ENCODE data around the gene KCNH5.

The KCNH5 gene

GRCh38 chr14:62943202-62943601 is 102.1 kb downstream of the KCNH5 start:
- H3K27ac Mint-ChIP-seq, result no peak overlapping the region
- H3K9me3 Mint-ChIP-seq, result peaks cover 7% of the 10 kb centered on the region
- H3K4me3 Mint-ChIP-seq, result no peak overlapping the region
- DNase-seq (ENCODE audit: low spot score in 2 of 2), result no peak
- H3K4me1 Mint-ChIP-seq, result no peaks in the 10 kb centered on the region
- H3K36me3 Mint-ChIP-seq, result no peaks in the 10 kb centered on the region
- ATAC-seq, result no peak

GRCh38 chr14:62939970-62940369 is 105.3 kb downstream of the KCNH5 start:
- DNase-seq (ENCODE audit: low spot score in 2 of 2) (no peak), ATAC-seq (no peak)
- H3K36me3 Mint-ChIP-seq, result no peaks in the 10 kb centered on the region
- no peak overlapping the region for H3K4me3 Mint-ChIP-seq
- no peaks in the 10 kb centered on the region for H3K4me1 Mint-ChIP-seq
- peaks cover 10% of the 10 kb centered on the region for H3K9me3 Mint-ChIP-seq
- no peak overlapping the region for H3K27ac Mint-ChIP-seq

- Mint-ChIP-seq H3K4me3 (no peak overlapping the region), H3K27ac (no peak overlapping the region), H3K36me3 (no peaks in the 10 kb centered on the region), H3K4me1 (no peaks in the 10 kb centered on the region), H3K9me3 (peaks cover 10% of the 10 kb centered on the region)
- ATAC-seq (no peak), DNase-seq (ENCODE audit: low spot score in 2 of 2) (no peak)
Measured at GRCh38 chr14:62938778-62939177, 106.5 kb downstream of the KCNH5 start.

- Mint-ChIP-seq H3K4me1 (no peaks in the 10 kb centered on the region), H3K36me3 (no peaks in the 10 kb centered on the region), H3K9me3 (peaks cover 10% of the 10 kb centered on the region), H3K4me3 (no peak overlapping the region), H3K27ac (no peak overlapping the region)
- ATAC-seq, result no peak
- no peak for DNase-seq (ENCODE audit: low spot score in 2 of 2)
Measured at GRCh38 chr14:62934439-62934838, 110.8 kb downstream of the KCNH5 start.

- no peak for ATAC-seq
- H3K9me3 Mint-ChIP-seq, result peaks cover 3% of the 10 kb centered on the region
Measured at GRCh38 chr14:62921466-62921865, 123.8 kb downstream of the KCNH5 start.

GRCh38 chr14:62916551-62916950 is 128.7 kb downstream of the KCNH5 start:
- ATAC-seq (no peak), DNase-seq (ENCODE audit: low spot score in 2 of 2) (no peak)
- Mint-ChIP-seq H3K36me3 (no peaks in the 10 kb centered on the region), H3K4me1 (no peaks in the 10 kb centered on the region), H3K9me3 (peaks cover 3% of the 10 kb centered on the region), H3K4me3 (no peak overlapping the region), H3K27ac (no peak overlapping the region)

More at GRCh38 chr14:62921466-62921865, 123.8 kb downstream of the KCNH5 start:
- DNase-seq (ENCODE audit: low spot score in 2 of 2), result no peak
- no peak overlapping the region for H3K4me3 Mint-ChIP-seq
- H3K4me1 Mint-ChIP-seq, result no peaks in the 10 kb centered on the region
- H3K27ac Mint-ChIP-seq, result no peak overlapping the region
- H3K36me3 Mint-ChIP-seq, result no peaks in the 10 kb centered on the region

GRCh38 chr14:62914873-62915272 is 130.4 kb downstream of the KCNH5 start:
- peaks cover 3% of the 10 kb centered on the region for H3K9me3 Mint-ChIP-seq
- no peak for ATAC-seq
- H3K36me3 Mint-ChIP-seq, result no peaks in the 10 kb centered on the region
- H3K4me1 Mint-ChIP-seq, result no peaks in the 10 kb centered on the region
- H3K27ac Mint-ChIP-seq, result no peak overlapping the region
- DNase-seq (ENCODE audit: low spot score in 2 of 2), result no peak
- H3K4me3 Mint-ChIP-seq, result no peak overlapping the region

GRCh38 chr14:62914025-62914424 is 131.2 kb downstream of the KCNH5 start:
- Mint-ChIP-seq H3K4me3 (no peak overlapping the region), H3K27ac (no peak overlapping the region), H3K9me3 (peaks cover 5% of the 10 kb centered on the region), H3K36me3 (no peaks in the 10 kb centered on the region), H3K4me1 (no peaks in the 10 kb centered on the region)
- no peak for ATAC-seq
- DNase-seq (ENCODE audit: low spot score in 2 of 2), result no peak

- H3K9me3 Mint-ChIP-seq, result peaks cover 8% of the 10 kb centered on the region
- no peaks in the 10 kb centered on the region for H3K36me3 Mint-ChIP-seq
- no peaks in the 10 kb centered on the region for H3K4me1 Mint-ChIP-seq
- H3K27ac Mint-ChIP-seq, result no peak overlapping the region
- ATAC-seq, result no peak
- no peak for DNase-seq (ENCODE audit: low spot score in 2 of 2)
- H3K4me3 Mint-ChIP-seq, result no peak overlapping the region
Measured at GRCh38 chr14:62908506-62908905, 136.8 kb downstream of the KCNH5 start.

- H3K9me3 Mint-ChIP-seq, result peaks cover 9% of the 10 kb centered on the region
- DNase-seq (ENCODE audit: low spot score in 2 of 2) (no peak), ATAC-seq (no peak)
- no peaks in the 10 kb centered on the region for H3K36me3 Mint-ChIP-seq
- no peaks in the 10 kb centered on the region for H3K4me1 Mint-ChIP-seq
- H3K4me3 Mint-ChIP-seq, result no peak overlapping the region
- H3K27ac Mint-ChIP-seq, result no peak overlapping the region
Measured at GRCh38 chr14:62905566-62905965, 139.7 kb downstream of the KCNH5 start.

GRCh38 chr14:62897771-62898170 is 147.5 kb downstream of the KCNH5 start:
- DNase-seq (ENCODE audit: low spot score in 2 of 2) (no peak), ATAC-seq (no peak)
- Mint-ChIP-seq H3K4me3 (no peak overlapping the region), H3K4me1 (no peaks in the 10 kb centered on the region), H3K36me3 (no peaks in the 10 kb centered on the region), H3K9me3 (peaks cover 6% of the 10 kb centered on the region), H3K27ac (no peak overlapping the region)

GRCh38 chr14:62896932-62897456 is 148.3 kb downstream of the KCNH5 start:
- H3K36me3 Mint-ChIP-seq, result no peaks in the 10 kb centered on the region
- H3K9me3 Mint-ChIP-seq, result peaks cover 6% of the 10 kb centered on the region
- DNase-seq (ENCODE audit: low spot score in 2 of 2), result no peak
- H3K4me1 Mint-ChIP-seq, result no peaks in the 10 kb centered on the region
- H3K4me3 Mint-ChIP-seq, result no peak overlapping the region
- no peak for ATAC-seq
- no peak overlapping the region for H3K27ac Mint-ChIP-seq

- DNase-seq (ENCODE audit: low spot score in 2 of 2), result no peak
- H3K36me3 Mint-ChIP-seq, result no peaks in the 10 kb centered on the region
- ATAC-seq, result no peak
- H3K27ac Mint-ChIP-seq, result no peak overlapping the region
- H3K4me1 Mint-ChIP-seq, result no peaks in the 10 kb centered on the region
- H3K9me3 Mint-ChIP-seq, result peaks cover 3% of the 10 kb centered on the region
- H3K4me3 Mint-ChIP-seq, result no peak overlapping the region
Measured at GRCh38 chr14:62894736-62895135, 150.5 kb downstream of the KCNH5 start.

- DNase-seq (ENCODE audit: low spot score in 2 of 2) (no peak), ATAC-seq (no peak)
- Mint-ChIP-seq H3K9me3 (peaks cover 7% of the 10 kb centered on the region), H3K4me3 (no peak overlapping the region), H3K36me3 (no peaks in the 10 kb centered on the region), H3K27ac (no peak overlapping the region), H3K4me1 (no peaks in the 10 kb centered on the region)
Measured at GRCh38 chr14:62889364-62889763, 155.9 kb downstream of the KCNH5 start.

- Mint-ChIP-seq H3K36me3 (no peaks in the 10 kb centered on the region), H3K4me1 (no peaks in the 10 kb centered on the region)
- no peak for DNase-seq (ENCODE audit: low spot score in 2 of 2)
Measured at GRCh38 chr14:62886461-62886860, 158.8 kb downstream of the KCNH5 start.

GRCh38 chr14:62885451-62885850 is 159.8 kb downstream of the KCNH5 start:
- DNase-seq (ENCODE audit: low spot score in 2 of 2) (no peak), ATAC-seq (no peak)
- no peaks in the 10 kb centered on the region for H3K4me1 Mint-ChIP-seq
- no peak overlapping the region for H3K27ac Mint-ChIP-seq
- no peaks in the 10 kb centered on the region for H3K36me3 Mint-ChIP-seq
- peaks cover 4% of the 10 kb centered on the region for H3K9me3 Mint-ChIP-seq
- H3K4me3 Mint-ChIP-seq, result no peak overlapping the region

More at GRCh38 chr14:62886461-62886860, 158.8 kb downstream of the KCNH5 start:
- no peak overlapping the region for H3K27ac Mint-ChIP-seq
- peaks cover 4% of the 10 kb centered on the region for H3K9me3 Mint-ChIP-seq
- H3K4me3 Mint-ChIP-seq, result no peak overlapping the region
- ATAC-seq, result no peak

GRCh38 chr14:62882967-62883366 is 162.3 kb downstream of the KCNH5 start:
- Mint-ChIP-seq H3K9me3 (peaks cover 3% of the 10 kb centered on the region), H3K27ac (no peak overlapping the region), H3K36me3 (no peaks in the 10 kb centered on the region), H3K4me3 (no peak overlapping the region), H3K4me1 (no peaks in the 10 kb centered on the region)
- DNase-seq (ENCODE audit: low spot score in 2 of 2) (no peak), ATAC-seq (no peak)
